Thoracic aorta (tissue), 2 donors: ENCODE data around the gene FAM53A. TPM values are rescaled to one million over a fixed set of nuclear protein-coding genes. Genes with fewer than 3 reads are reported as not detected.

ENCODE experiments used
- ATAC-seq: fragments of 150-250 bp; one replicate; pipeline ENCODE4 v1.8.0; 2017; ENCODE audit warnings: low read depth; ENCODE audit not compliant: insufficient number of reproducible peaks, low FRiP score
- DNase-seq: peaks from one replicate; pipeline ENCODE4 v3.0.0-alpha.2; 2020; ENCODE audit warnings: low spot score
- H3K27ac ChIP-seq, 2 donors: fragments of 200-600 bp; sonication (generic); 1 replicate in 1 of 2; 2 replicates in 1 of 2; pipeline ENCODE4 v1.5.1; 2016; ENCODE audit warnings: mild to moderate bottlenecking in 2 of 2, moderate library complexity in 2 of 2
- H3K27me3 ChIP-seq: fragments of 200-600 bp; sonication (generic); replicated peaks from 2 replicates; pipeline ENCODE4 v1.6.0; 2016; ENCODE audit warnings: mild to moderate bottlenecking; ENCODE audit not compliant: insufficient read depth
- H3K36me3 ChIP-seq: fragments of 200-600 bp; sonication (generic); one replicate; pipeline ENCODE4 v1.5.1; 2016
- H3K4me1 ChIP-seq, 2 donors: fragments of 200-600 bp; sonication (generic); 1 replicate in 1 of 2; 2 replicates in 1 of 2; pipeline versions ENCODE4 v1.5.1 to v1.6.0; 2016; ENCODE audit warnings: low read depth in 2 of 2, mild to moderate bottlenecking in 1 of 2; ENCODE audit not compliant: control insufficient read depth in 1 of 2
- H3K4me3 ChIP-seq: fragments of 200-600 bp; sonication (generic); 2 replicates; pipeline ENCODE4 v1.5.1; 2016; ENCODE audit warnings: mild to moderate bottlenecking
- H3K9me3 ChIP-seq: fragments of 200-600 bp; sonication (generic); 2 replicates; pipeline ENCODE4 v1.5.1; 2016
- total RNA-seq, 2 donors: library from RNA; depleted of rRNA; stranded (reverse); fragments of >200 nt; gene quantifications; one replicate each; pipeline versions ENCODE4 v1.1.0 to v1.2.3, GENCODE V29; 2016
- TF ChIP-seq, protein P1 (sequence below): fragments of 200-600 bp; sonication (generic); IDR thresholded peaks from one replicate; pipeline ENCODE4 v1.5.1; 2019; ENCODE audit warnings: antibody characterized with exemption

Gene FAM53A
- total RNA-seq, 2 donors from 2014 or later = 5.1 to 10.9 TPM

DNA sequence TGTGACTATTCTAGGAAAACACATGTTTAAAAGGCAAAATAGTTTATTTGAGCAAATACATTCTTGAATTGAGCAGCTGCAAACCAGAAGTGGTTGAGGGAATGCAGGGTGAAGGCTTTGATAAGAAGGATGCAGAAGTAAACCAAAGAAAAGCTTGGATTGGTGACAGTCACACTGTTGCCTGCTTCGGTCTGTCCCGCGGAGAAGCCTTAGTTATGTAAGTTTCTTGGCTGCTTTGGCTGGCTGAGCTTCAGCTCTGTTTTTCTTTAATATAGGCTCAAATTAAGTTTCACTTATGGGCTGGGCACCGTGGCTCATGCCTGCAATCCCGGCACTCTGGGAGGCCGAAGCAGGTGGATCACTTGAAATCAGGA is 67.6 kb downstream of the FAM53A start:
- H3K4me1 ChIP-seq = no peaks in the 10 kb centered on the region
- no peak overlapping the region for H3K4me3 ChIP-seq
- no peaks in the 10 kb centered on the region for H3K27me3 ChIP-seq
- H3K36me3 ChIP-seq = no peaks in the 10 kb centered on the region
- H3K9me3 ChIP-seq = no peaks in the 10 kb centered on the region
- no peak for DNase-seq
- H3K27ac ChIP-seq = no peak overlapping the region
- ATAC-seq = no peak
- TF ChIP-seq, protein P1, sequence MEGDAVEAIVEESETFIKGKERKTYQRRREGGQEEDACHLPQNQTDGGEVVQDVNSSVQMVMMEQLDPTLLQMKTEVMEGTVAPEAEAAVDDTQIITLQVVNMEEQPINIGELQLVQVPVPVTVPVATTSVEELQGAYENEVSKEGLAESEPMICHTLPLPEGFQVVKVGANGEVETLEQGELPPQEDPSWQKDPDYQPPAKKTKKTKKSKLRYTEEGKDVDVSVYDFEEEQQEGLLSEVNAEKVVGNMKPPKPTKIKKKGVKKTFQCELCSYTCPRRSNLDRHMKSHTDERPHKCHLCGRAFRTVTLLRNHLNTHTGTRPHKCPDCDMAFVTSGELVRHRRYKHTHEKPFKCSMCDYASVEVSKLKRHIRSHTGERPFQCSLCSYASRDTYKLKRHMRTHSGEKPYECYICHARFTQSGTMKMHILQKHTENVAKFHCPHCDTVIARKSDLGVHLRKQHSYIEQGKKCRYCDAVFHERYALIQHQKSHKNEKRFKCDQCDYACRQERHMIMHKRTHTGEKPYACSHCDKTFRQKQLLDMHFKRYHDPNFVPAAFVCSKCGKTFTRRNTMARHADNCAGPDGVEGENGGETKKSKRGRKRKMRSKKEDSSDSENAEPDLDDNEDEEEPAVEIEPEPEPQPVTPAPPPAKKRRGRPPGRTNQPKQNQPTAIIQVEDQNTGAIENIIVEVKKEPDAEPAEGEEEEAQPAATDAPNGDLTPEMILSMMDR = no peak

DNA sequence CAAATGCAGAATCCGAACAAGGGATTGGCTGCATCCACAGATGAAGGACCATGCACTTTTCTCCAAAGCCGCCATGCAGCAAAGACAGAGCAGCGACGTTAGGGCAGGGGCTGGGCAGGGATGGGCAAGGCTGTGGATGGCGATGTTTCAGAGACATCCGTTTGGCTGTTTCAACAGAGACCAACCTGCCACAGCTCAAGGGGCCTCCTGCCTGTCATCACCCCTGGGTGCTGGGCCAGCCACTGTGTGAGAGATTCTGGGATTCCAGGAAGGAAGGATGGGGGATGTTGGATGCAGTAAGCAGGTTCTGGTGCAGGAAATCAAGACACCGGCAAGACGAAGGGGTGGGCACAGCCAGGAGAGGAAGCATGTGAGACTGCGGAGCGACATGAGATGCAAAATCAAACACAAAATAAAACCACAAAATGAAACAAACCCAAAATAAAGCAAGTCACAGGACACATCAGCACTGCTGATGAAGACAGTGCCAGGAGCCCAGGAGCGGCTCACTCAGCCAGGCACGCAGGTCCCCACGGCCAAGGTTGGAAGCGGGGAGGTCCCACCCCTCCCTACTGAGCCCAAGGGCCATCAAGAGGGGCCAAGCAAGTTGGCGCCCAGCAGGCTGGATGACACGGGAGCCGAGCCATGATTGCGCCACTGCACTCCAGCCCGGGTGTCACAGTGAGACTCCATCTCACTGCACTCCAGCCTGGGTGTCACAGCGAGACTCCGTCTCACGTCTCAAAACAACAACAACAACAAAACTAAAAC is 68.1 kb downstream of the FAM53A start:
- no peak for ATAC-seq
- Histone ChIP-seq H3K4me3 (no peak overlapping the region), H3K9me3 (no peaks in the 10 kb centered on the region), H3K27ac (no peak overlapping the region), H3K36me3 (no peaks in the 10 kb centered on the region), H3K4me1 (no peaks in the 10 kb centered on the region), H3K27me3 (no peaks in the 10 kb centered on the region)
- no peak for DNase-seq
- TF ChIP-seq, protein P1 = no peak

DNA sequence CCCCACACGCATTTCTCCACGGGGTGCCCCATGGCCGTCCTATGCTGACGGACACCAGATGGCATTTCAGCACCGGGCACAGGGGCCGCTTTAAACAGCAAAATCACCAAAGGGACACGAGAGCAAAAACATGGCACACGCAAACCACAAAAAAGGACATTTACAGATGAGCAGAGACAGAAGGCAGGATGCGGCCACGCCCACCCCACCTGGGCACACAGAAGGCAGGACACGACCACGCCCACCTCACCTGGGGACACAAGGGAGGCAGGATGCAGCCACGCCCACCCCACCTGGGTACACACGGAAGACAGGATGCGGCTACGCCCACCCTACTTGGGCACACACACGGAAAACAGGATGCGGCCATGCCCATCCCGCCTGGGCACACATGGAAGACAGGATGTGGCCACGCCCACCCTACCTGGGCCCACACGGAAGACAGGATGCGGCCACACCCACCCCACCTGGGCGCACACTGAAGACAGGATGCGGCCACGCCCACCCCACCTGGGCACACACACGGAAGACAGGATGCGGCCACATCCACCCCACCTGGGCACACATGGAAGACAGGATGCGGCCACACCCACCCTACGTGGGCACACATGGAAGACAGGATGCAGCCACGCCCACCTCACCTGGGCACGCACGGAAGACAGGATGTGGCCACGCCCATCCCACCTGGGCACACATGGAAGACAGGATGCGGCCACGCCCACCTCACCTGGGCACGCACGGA is 69.1 kb downstream of the FAM53A start:
- Histone ChIP-seq H3K27me3 (no peaks in the 10 kb centered on the region), H3K27ac (no peak overlapping the region), H3K4me3 (no peak overlapping the region), H3K9me3 (no peaks in the 10 kb centered on the region), H3K36me3 (no peaks in the 10 kb centered on the region), H3K4me1 (no peaks in the 10 kb centered on the region)
- no peak for ATAC-seq
- no peak for DNase-seq
- TF ChIP-seq, protein P1 = no peak

DNA sequence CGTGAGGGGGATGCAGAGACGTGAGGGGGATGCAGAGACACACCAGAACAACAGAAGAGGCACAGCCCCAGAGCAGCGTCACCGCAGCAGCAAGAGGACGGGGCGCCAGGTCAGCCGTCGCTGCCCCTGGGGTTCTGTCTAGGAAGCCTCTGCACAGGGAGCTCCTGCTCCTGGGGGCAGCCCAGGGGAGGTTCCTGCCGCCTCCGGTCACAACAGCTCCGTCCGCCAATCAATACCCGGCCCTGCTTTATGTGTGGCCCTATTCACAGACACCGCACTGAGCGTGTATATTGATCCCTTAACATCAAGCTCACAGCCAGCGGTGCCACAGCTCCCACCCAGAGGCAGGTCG is 69.6 kb downstream of the FAM53A start:
- DNase-seq (no peak), ATAC-seq (no peak)
- no peaks in the 10 kb centered on the region for H3K4me1 ChIP-seq

DNA sequence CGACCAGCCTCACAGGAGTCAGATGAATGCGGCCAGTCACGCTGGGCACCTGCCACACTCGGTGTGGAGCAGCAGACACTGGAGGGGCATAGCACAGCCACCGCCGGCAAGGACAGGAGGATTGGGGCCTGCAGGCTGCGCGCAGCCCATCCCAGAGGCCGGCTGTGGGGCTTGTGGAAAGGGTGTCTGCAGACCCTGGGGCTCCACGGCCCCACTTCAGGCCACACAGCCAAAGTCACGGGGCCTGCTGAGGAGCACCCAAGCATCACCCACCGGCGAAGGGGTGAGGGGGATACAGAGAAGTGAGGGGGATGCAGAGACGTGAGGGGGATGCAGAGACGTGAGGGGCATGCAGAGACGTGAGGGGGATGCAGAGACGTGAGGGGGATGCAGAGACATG is 70.1 kb downstream of the FAM53A start:
- no peaks in the 10 kb centered on the region for H3K27me3 ChIP-seq
- TF ChIP-seq, protein P1 = no peak
- no peak overlapping the region for H3K4me3 ChIP-seq
- no peak overlapping the region for H3K27ac ChIP-seq
- DNase-seq = no peak
- H3K36me3 ChIP-seq = no peaks in the 10 kb centered on the region
- ATAC-seq = no peak
- H3K4me1 ChIP-seq = no peaks in the 10 kb centered on the region
- H3K9me3 ChIP-seq = no peaks in the 10 kb centered on the region

More for the DNA sequence above, 69.6 kb downstream of the FAM53A start:
- Histone ChIP-seq H3K4me3 (no peak overlapping the region), H3K27ac (no peak overlapping the region), H3K27me3 (no peaks in the 10 kb centered on the region), H3K36me3 (no peaks in the 10 kb centered on the region), H3K9me3 (no peaks in the 10 kb centered on the region)
- TF ChIP-seq, protein P1 = no peak
